SU-DHL-6 (cell line): Measurements from ENCODE around the gene OPA1.

ENCODE experiments used
- H2AFZ ChIP-seq: fragments of 200-600 bp; sonication (generic); 2 replicates; pipeline ENCODE4 v1.6.1; 2014; ENCODE audit warnings: low read depth, mild to moderate bottlenecking, moderate library complexity, mixed read lengths, antibody characterized with exemption, low read length; ENCODE audit not compliant: severe bottlenecking
- H3F3A ChIP-seq: fragments of 200-600 bp; shearing (Covaris generic); 2 replicates; pipeline ENCODE4 v1.6.0; 2016; ENCODE audit warnings: antibody characterized with exemption, mild to moderate bottlenecking; ENCODE audit not compliant: insufficient read depth
- H3K27ac ChIP-seq: fragments of 200-600 bp; sonication (generic); 2 replicates; pipeline ENCODE4 v1.5.1; 2016; ENCODE audit warnings: low read depth, mild to moderate bottlenecking, low read length, moderate library complexity, mixed read lengths
- H3K27me3 ChIP-seq: fragments of 200-600 bp; sonication (generic), shearing (Covaris generic); 2 replicates; pipeline ENCODE4 v1.6.0; 2014; ENCODE audit warnings: mild to moderate bottlenecking, low read length
- H3K36me3 ChIP-seq: fragments of 200-600 bp; sonication (generic); 2 replicates; pipeline ENCODE4 v1.6.1; 2014; ENCODE audit warnings: mild to moderate bottlenecking, low read length, mixed read lengths
- H3K4me2 ChIP-seq: fragments of 300-600, 200-600 bp; shearing (Covaris generic), sonication (generic); 2 replicates; pipeline ENCODE4 v1.6.0; 2014; ENCODE audit warnings: low read length, low read depth, mild to moderate bottlenecking; ENCODE audit not compliant: poor library complexity, severe bottlenecking
- H3K4me3 ChIP-seq: fragments of 200-600 bp; sonication (generic); 2 replicates; pipeline ENCODE4 v1.5.1; 2014; ENCODE audit warnings: antibody characterized with exemption, low read length, mild to moderate bottlenecking, mixed read lengths; ENCODE audit not compliant: insufficient read depth, poor library complexity, severe bottlenecking
- H3K79me2 ChIP-seq: fragments of 200-600 bp; sonication (generic); 2 replicates; pipeline ENCODE4 v1.6.1; 2014; ENCODE audit warnings: mild to moderate bottlenecking, low read length, moderate library complexity; ENCODE audit not compliant: insufficient read depth
- H3K9ac ChIP-seq: fragments of 200-600 bp; sonication (generic); 2 replicates; pipeline ENCODE4 v1.7.0; 2014; ENCODE audit warnings: mild to moderate bottlenecking, low read length
- H3K9me2 ChIP-seq: fragments of 200-600 bp; sonication (generic); replicated peaks from 2 replicates; pipeline ENCODE4 v1.6.1; 2014; ENCODE audit warnings: low read length; ENCODE audit not compliant: insufficient read depth
- H3K9me3 ChIP-seq: fragments of 200-600 bp; sonication (generic); 2 replicates; pipeline ENCODE4 v1.6.1; 2014; ENCODE audit warnings: low read length, mixed read lengths; ENCODE audit not compliant: insufficient read depth
- H4K20me1 ChIP-seq: fragments of 200-600 bp; sonication (generic); 2 replicates; pipeline ENCODE4 v1.6.1; 2014; ENCODE audit warnings: low read depth, mild to moderate bottlenecking, antibody characterized with exemption, low read length, moderate library complexity, mixed read lengths
- EZH2phosphoT487 ChIP-seq: fragments of 200-600 bp; sonication (generic), shearing (Covaris generic); conservative IDR thresholded peaks from 2 replicates; pipeline ENCODE4 v1.6.1; 2018; ENCODE audit warnings: mild to moderate bottlenecking, antibody characterized with exemption, low read length, moderate library complexity, mixed read lengths
- TF ChIP-seq, protein P1 (sequence below): fragments of 200-600 bp; sonication (generic); IDR thresholded peaks from one replicate; pipeline ENCODE4 v1.5.1; 2017; ENCODE audit warnings: antibody characterized with exemption, mild to moderate bottlenecking, low read length, moderate library complexity; ENCODE audit not compliant: insufficient read depth, poor library complexity, severe bottlenecking

OPA1 gene

DNA sequence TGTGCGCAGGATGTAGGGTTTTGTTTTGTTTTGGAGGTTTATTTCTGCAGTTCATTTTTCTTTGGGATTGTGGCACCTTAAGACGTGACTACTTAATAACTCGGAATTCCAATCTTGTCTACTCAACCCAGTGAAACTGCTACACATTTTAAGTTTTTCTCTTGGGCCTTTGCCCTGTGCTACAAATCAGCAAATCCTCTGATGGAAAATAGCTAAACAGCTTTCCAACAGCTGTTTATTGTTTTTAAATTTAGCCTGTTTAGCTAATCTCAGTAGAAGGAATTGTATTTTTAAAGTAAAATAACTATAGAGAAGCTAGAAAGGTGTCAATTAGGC is 48.4 kb downstream of the OPA1 start:
- Histone ChIP-seq H3K27me3 (no peaks in the 10 kb centered on the region), H3F3A (no peaks in the 10 kb centered on the region), H2AFZ (no peak overlapping the region), H3K4me2 (no peak overlapping the region), H3K9me2 (no peaks in the 10 kb centered on the region), H3K79me2 (no peaks in the 10 kb centered on the region), H3K4me3 (no peak overlapping the region), H3K36me3 (peaks cover 49% of the 10 kb centered on the region), H3K27ac (no peak overlapping the region), H4K20me1 (no peaks in the 10 kb centered on the region), H3K9me3 (no peaks in the 10 kb centered on the region), H3K9ac (no peak overlapping the region)
- TF ChIP-seq, protein P1, sequence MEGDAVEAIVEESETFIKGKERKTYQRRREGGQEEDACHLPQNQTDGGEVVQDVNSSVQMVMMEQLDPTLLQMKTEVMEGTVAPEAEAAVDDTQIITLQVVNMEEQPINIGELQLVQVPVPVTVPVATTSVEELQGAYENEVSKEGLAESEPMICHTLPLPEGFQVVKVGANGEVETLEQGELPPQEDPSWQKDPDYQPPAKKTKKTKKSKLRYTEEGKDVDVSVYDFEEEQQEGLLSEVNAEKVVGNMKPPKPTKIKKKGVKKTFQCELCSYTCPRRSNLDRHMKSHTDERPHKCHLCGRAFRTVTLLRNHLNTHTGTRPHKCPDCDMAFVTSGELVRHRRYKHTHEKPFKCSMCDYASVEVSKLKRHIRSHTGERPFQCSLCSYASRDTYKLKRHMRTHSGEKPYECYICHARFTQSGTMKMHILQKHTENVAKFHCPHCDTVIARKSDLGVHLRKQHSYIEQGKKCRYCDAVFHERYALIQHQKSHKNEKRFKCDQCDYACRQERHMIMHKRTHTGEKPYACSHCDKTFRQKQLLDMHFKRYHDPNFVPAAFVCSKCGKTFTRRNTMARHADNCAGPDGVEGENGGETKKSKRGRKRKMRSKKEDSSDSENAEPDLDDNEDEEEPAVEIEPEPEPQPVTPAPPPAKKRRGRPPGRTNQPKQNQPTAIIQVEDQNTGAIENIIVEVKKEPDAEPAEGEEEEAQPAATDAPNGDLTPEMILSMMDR: no peak
- TF ChIP-seq EZH2phosphoT487: no peak

GRCh38 chr3:193645806-193646205 is 52.8 kb downstream of the OPA1 start:
- H3K79me2 ChIP-seq: no peaks in the 10 kb centered on the region
- H3K9me2 ChIP-seq: no peaks in the 10 kb centered on the region
- H3K27ac ChIP-seq: no peak overlapping the region
- TF ChIP-seq, protein P1: no peak
- no peak for TF ChIP-seq EZH2phosphoT487
- no peaks in the 10 kb centered on the region for H3K9me3 ChIP-seq
- H3K27me3 ChIP-seq: no peaks in the 10 kb centered on the region
- H3K9ac ChIP-seq: no peak overlapping the region
- H3F3A ChIP-seq: no peaks in the 10 kb centered on the region
- no peak overlapping the region for H2AFZ ChIP-seq
- no peak overlapping the region for H3K4me2 ChIP-seq
- no peaks in the 10 kb centered on the region for H4K20me1 ChIP-seq
- peaks cover 64% of the 10 kb centered on the region for H3K36me3 ChIP-seq
- no peak overlapping the region for H3K4me3 ChIP-seq

DNA sequence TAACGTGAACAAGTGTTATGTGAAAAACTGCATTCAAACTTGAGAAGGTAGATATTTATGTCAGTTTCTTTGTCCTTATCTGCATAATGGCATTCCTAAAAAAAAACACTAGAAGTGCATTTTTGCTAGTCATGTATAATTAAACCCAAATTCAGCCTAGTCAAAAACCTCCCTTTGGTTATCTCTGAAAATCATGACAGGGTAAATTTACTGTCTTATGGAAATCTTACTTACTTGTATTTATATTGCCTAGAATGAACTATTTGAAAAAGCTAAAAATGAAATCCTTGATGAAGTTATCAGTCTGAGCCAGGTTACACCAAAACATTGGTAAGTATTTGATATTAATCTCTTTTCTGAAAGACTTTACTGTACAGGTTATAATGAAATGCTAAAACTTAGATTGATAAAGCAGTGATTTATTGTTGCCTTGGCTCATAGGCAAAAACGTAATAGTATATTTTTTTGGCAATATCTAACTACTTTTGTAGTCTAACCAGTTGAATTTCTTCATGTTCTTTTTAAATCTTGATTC is 55.6 kb downstream of the OPA1 start:
- Histone ChIP-seq H2AFZ (no peak overlapping the region), H3K27me3 (no peaks in the 10 kb centered on the region), H3K9me3 (no peaks in the 10 kb centered on the region), H3K36me3 (peaks cover 52% of the 10 kb centered on the region), H3K27ac (no peak overlapping the region), H3F3A (no peaks in the 10 kb centered on the region), H3K9ac (no peak overlapping the region), H3K79me2 (no peaks in the 10 kb centered on the region), H3K4me2 (no peak overlapping the region), H4K20me1 (no peaks in the 10 kb centered on the region), H3K9me2 (no peaks in the 10 kb centered on the region), H3K4me3 (no peak overlapping the region)
- TF ChIP-seq, protein P1: no peak
- TF ChIP-seq EZH2phosphoT487: no peak

DNA sequence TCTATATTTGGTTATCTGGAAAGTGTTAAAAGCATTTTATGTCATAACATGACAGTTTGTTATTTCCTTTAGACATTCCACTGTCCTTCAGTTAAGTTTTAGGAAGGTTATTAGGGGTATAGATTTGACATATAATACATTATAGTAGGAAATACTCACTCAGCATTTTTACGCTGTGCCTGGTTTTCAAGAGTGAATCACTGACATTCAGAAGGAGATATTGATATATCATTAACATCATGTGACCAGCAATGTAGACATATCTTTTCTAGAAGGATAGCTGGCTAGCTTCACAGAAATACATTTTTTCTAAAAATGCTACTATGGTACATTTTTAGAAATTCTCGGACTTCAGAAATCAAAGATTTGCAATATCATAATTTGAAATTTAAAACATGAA is 57.6 kb downstream of the OPA1 start:
- Histone ChIP-seq H3K9me3 (no peaks in the 10 kb centered on the region), H3K27me3 (no peaks in the 10 kb centered on the region), H3K27ac (no peak overlapping the region), H4K20me1 (no peaks in the 10 kb centered on the region), H3K79me2 (no peaks in the 10 kb centered on the region), H3K36me3 (peaks cover 44% of the 10 kb centered on the region), H3F3A (no peaks in the 10 kb centered on the region), H2AFZ (no peak overlapping the region), H3K4me3 (no peak overlapping the region), H3K9ac (no peak overlapping the region), H3K9me2 (no peaks in the 10 kb centered on the region), H3K4me2 (no peak overlapping the region)
- TF ChIP-seq, protein P1: no peak
- no peak for TF ChIP-seq EZH2phosphoT487
